ENCODE data around the gene PEX5L.
A peak's percentile ranks its signal among the peaks of the same experiment; 100 is the strongest.

The PEX5L gene

GRCh38 chr3:179955809-179956208 is 80.9 kb downstream of the PEX5L start:
- no peak overlapping the region for H3K4me3 ChIP-seq (ENCODE audit: low read length)
- TF ChIP-seq ZNF274 (IDR thresholded peaks at IDR 0.05; ENCODE audit: low read depth, low read length): no peak

DNA sequence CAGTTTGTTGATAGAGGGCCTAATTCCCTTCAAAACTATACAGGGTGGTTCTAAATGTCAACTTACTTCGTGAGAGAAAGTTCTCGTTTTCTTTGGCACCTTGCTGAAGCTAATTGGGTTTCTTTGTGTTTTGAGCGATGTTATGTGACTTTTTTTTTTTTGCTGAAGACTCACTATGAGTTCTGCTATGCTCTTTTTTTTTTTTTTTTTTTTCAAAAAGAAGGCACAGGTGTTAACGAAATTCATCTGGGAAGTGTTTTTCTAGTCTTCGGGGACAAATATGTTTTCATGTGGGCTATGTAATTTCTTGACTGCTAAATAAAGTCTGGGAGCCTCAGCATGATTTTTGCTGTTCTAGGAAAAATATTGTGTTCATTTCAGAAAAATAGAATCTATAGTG is 81.5 kb downstream of the PEX5L start:
- no peak overlapping the region for H3K4me3 ChIP-seq (ENCODE audit: low read length)
- no peak for TF ChIP-seq ZNF274 (IDR thresholded peaks at IDR 0.05; ENCODE audit: low read depth, low read length)

- no peak for TF ChIP-seq ZNF274 (IDR thresholded peaks at IDR 0.05; ENCODE audit: low read depth, low read length)
- H3K4me3 ChIP-seq (ENCODE audit: low read length): peak overlapping the region; percentile 39; the same call in 1 of the 2 replicates
Measured at GRCh38 chr3:179953993-179954870, 82.5 kb downstream of the PEX5L start.

- no peak for TF ChIP-seq ZNF274 (IDR thresholded peaks at IDR 0.05; ENCODE audit: low read depth, low read length)
- no peak overlapping the region for H3K4me3 ChIP-seq (ENCODE audit: low read length)
Measured at GRCh38 chr3:179950840-179951239, 85.9 kb downstream of the PEX5L start.

DNA sequence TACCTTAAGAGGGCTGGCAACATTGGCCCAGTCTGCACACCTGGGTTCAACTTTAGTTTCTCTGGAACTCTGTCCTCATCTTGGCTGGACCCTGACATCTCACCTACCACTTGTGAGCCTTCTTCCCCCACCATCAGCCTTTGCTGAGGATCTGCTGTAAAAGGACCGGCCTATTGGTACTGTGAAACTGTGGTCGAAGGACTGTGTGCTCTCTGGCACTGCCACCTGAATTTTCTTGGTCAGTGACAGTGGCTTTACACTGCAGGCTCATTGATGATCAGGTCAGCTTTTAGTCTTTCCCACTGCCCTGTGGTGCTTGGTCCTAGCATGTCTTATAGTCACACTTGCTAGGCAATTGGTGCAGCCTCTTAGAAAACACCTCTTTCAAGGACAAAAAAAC is 86.9 kb downstream of the PEX5L start:
- TF ChIP-seq ZNF274 (IDR thresholded peaks at IDR 0.05; ENCODE audit: low read depth, low read length): no peak
- H3K4me3 ChIP-seq (ENCODE audit: low read length): no peak overlapping the region

DNA sequence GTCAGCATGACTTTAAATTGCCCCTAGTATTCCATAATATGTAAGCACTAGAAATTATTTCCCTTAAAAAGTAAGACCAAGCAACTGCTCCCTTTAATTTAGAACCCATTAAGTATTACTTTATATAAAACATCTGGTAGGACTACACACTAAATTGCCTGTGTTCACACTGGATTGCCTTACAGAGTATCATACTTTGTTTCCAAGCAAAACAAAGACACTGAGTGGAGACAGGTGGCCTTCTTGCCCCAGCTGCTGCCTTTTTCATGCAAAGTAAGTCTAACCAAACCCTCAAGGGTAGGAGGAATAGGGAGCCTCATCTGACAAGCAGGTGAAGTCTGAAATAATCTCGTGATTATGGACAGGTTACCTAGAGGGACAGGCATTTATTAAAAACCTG is 87.3 kb downstream of the PEX5L start:
- no peak overlapping the region for H3K4me3 ChIP-seq (ENCODE audit: low read length)
- no peak for TF ChIP-seq ZNF274 (IDR thresholded peaks at IDR 0.05; ENCODE audit: low read depth, low read length)

DNA sequence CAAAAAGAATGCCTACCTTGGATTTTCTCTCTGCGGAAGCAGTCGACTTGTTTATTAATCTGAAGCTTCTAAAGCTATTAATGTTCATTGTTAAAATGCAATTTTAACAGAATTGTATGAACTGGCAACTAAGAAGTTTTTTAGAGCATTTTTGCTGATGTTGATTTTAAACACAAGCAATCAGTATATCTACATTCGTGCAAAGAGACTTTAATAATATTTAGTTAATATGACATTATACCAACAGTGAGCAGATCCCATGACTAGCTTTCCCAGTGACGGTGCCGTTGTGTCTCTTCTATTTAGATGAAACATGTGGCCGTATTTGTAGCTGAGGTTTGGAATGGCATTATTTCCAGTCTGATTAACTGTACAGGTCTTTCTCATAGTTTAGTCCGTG is 88.0 kb downstream of the PEX5L start:
- no peak for TF ChIP-seq ZNF274 (IDR thresholded peaks at IDR 0.05; ENCODE audit: low read depth, low read length)
- no peak overlapping the region for H3K4me3 ChIP-seq (ENCODE audit: low read length)

- no peak overlapping the region for H3K4me3 ChIP-seq (ENCODE audit: low read length)
- TF ChIP-seq ZNF274 (IDR thresholded peaks at IDR 0.05; ENCODE audit: low read depth, low read length): no peak
Measured at GRCh38 chr3:179945569-179945968, 91.2 kb downstream of the PEX5L start.

DNA sequence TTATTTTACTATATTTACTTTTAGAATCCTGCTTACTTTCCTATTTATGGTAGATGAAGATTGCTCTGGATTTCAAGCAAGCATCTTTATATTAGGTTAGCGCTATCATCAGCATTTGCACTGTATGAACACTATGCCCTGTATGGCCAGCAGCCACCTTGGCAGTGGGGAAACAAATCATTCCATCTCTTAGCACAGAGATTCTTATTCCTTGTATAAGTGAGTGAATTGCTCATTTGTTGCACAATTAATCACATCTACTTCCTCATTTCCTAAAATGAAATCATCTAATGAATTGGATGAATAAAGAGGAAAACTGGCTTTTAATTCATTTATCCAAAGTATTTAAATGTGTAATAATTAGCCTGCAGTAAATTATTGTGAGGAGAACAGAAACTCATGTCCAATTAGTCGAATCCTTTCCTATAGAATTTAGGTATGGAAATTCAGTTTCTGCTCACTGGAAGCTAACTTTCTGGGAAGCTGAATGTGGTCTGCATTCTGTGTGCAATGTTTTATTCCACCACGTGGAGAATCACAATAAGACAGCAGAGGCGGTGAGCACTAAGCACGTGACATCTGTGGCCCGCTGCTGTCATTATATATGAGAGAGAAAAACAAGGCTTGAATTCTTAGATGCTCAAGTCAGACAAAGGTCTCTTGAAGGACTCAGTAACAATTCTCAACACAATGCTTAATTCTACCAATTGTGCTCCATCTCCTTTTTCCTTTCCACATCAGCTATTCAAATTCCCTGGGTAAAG is 93.4 kb downstream of the PEX5L start:
- TF ChIP-seq ZNF274 (IDR thresholded peaks at IDR 0.05; ENCODE audit: low read depth, low read length): no peak
- H3K4me3 ChIP-seq (ENCODE audit: low read length): no peak overlapping the region

- peak overlapping the region; percentile 54; the same call in 1 of the 2 replicates for H3K4me3 ChIP-seq (ENCODE audit: low read length)
- no peak for TF ChIP-seq ZNF274 (IDR thresholded peaks at IDR 0.05; ENCODE audit: low read depth, low read length)
Measured at GRCh38 chr3:179942553-179943075, 94.1 kb downstream of the PEX5L start.

GRCh38 chr3:179935710-179936109 is 101.0 kb downstream of the PEX5L start:
- TF ChIP-seq ZNF274 (IDR thresholded peaks at IDR 0.05; ENCODE audit: low read depth, low read length): no peak
- H3K4me3 ChIP-seq (ENCODE audit: low read length): no peak overlapping the region

DNA sequence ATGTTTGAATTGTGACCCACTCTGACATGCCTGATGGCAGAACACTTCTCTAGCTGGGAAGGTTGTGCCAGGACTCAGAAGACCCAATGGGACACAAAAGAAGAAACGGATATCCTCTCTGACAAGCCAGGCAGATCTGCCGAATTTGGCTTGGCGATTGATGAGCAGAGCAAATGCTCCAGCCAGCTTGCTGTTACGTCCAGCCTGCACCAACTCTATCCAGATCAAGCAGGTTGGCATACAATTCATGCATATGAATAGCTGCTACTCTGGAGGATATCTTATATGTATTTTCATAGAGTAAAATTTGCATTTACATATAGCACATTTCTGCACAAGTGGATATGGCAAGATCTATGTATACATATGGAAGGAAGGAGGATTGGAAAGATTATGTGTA is 102.8 kb downstream of the PEX5L start:
- no peak overlapping the region for H3K4me3 ChIP-seq (ENCODE audit: low read length)
- no peak for TF ChIP-seq ZNF274 (IDR thresholded peaks at IDR 0.05; ENCODE audit: low read depth, low read length)

DNA sequence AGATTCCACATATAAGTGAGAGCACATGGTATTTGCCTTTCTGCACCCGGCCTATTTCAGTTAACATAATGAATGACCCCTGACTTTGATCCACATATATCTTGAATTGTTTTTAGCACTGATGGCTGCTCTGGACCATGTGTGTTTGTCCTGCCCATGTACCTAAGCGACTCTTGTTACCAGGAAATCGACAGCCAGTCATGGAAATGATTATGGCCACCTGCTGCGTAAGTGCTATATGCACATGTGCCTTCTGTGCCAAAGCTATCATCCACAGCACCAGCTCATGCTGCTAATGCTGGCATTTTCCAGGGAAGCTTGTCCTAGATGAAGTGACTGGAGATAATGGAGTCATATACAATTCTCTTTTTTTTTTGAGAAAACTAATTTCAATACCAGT is 103.7 kb downstream of the PEX5L start:
- TF ChIP-seq ZNF274 (IDR thresholded peaks at IDR 0.05; ENCODE audit: low read depth, low read length): no peak
- H3K4me3 ChIP-seq (ENCODE audit: low read length): no peak overlapping the region

- H3K4me3 ChIP-seq (ENCODE audit: low read length): no peak overlapping the region
- no peak for TF ChIP-seq ZNF274 (IDR thresholded peaks at IDR 0.05; ENCODE audit: low read depth, low read length)
Measured at GRCh38 chr3:179932674-179933073, 104.1 kb downstream of the PEX5L start.

DNA sequence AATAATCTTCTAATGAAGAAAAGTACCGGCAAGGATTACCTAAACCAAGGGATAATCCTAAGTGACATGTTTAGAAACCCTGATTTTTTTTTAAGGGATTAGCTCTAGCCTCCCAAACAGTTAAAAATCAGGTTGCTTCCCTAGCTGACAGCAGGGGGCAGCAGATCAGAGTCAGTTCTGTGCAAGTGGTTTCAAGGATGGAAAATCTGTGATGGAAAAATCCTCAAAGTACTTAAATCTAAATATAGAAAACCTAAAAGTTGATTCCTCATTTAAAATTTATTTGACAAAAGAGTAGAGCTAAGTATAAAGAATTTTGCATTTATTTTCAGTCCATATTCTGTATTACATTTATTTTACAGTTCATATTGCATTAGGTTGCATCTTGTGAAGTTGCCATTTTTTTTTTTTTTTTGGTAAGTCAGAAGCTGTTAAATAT is 107.6 kb downstream of the PEX5L start:
- no peak overlapping the region for H3K4me3 ChIP-seq (ENCODE audit: low read length)
- no peak for TF ChIP-seq ZNF274 (IDR thresholded peaks at IDR 0.05; ENCODE audit: low read depth, low read length)
